NB4 (cell line): ENCODE data around the gene TEX12.

Source experiments
- DNase-seq: peaks from one replicate; pipeline ENCODE4 v3.0.0; 2010; ENCODE audit warnings: low read depth
- H3K4me3 ChIP-seq: one replicate; pipeline ENCODE4 v1.5.1; 2011; ENCODE audit warnings: mild to moderate bottlenecking, low read depth, low read length, moderate library complexity
- CTCF ChIP-seq: IDR thresholded peaks from one replicate; pipeline ENCODE4 v1.5.1; 2012; ENCODE audit warnings: low read depth, low read length
- MAX ChIP-seq: IDR thresholded peaks from 2 replicates; pipeline ENCODE4 v1.6.1; 2011; ENCODE audit warnings: low read depth, low read length
- MYC ChIP-seq: IDR thresholded peaks from 2 replicates; pipeline ENCODE4 v1.6.1; 2011; ENCODE audit warnings: low read depth, low read length
- POLR2A ChIP-seq: IDR thresholded peaks from 2 replicates; pipeline ENCODE4 v1.6.1; 2011; ENCODE audit warnings: mild to moderate bottlenecking; ENCODE audit not compliant: insufficient read length; ENCODE audit errors: extremely low read depth

Gene TEX12

GRCh38 chr11:112162761-112163546 lies 4.2 kb upstream of the TEX12 start:
- H3K4me3 ChIP-seq = no peak overlapping the region
- no peak for DNase-seq
- TF ChIP-seq MAX = no peak
- no peak for TF ChIP-seq POLR2A
- TF ChIP-seq CTCF = no peak
- TF ChIP-seq MYC = no peak

- no peak for TF ChIP-seq POLR2A
- TF ChIP-seq CTCF = no peak
- no peak for TF ChIP-seq MYC
- TF ChIP-seq MAX = no peak
- DNase-seq = peak; percentile 25
- H3K4me3 ChIP-seq = no peak within 1 kb of the TSS
These were observed 3.1 kb upstream of the TEX12 start, which contains the start of gene IL18 for GRCh38 chr11:112163875-112164685. Gene IL18 (minus strand): TSS chr11:112164094. CDS start chr11:112155053, 9,041 bp downstream.

- TF ChIP-seq MAX (no peak), MYC (no peak), CTCF (no peak), POLR2A (no peak)
- DNase-seq = no peak
- H3K4me3 ChIP-seq = no peak overlapping the region
These were observed 2.1 kb upstream of the TEX12 start for GRCh38 chr11:112165049-112165448.

- no peak for DNase-seq
- no peak for TF ChIP-seq MAX
- TF ChIP-seq CTCF = no peak
- no peak for TF ChIP-seq MYC
- TF ChIP-seq POLR2A = no peak
- H3K4me3 ChIP-seq = no peak overlapping the region
These were observed 610 bp upstream of the TEX12 start for GRCh38 chr11:112166562-112166961.

GRCh38 chr11:112172362-112172994 lies 5.3 kb downstream of the TEX12 start:
- DNase-seq = no peak
- no peak overlapping the region for H3K4me3 ChIP-seq
- TF ChIP-seq POLR2A (no peak), CTCF (no peak), MAX (no peak), MYC (no peak)
